ENCODE data around the gene KCNG2.

The KCNG2 gene

GRCh38 chr18:79764131-79764530 is 33.6 kb upstream of the KCNG2 start:
- intact Hi-C loops (cut with DNase I): no loop called here

GRCh38 chr18:79765491-79766245 is 32.1 kb upstream of the KCNG2 start:
- intact Hi-C loops (cut with DNase I): no loop called here
- DNase-seq: peak in 27 of 42 donors; percentile 13 to 67 (median 36)

More at GRCh38 chr18:79764131-79764530, 33.6 kb upstream of the KCNG2 start:
- peak in 4 of 42 donors; percentile 2 to 8 (median 5) for DNase-seq

- intact Hi-C loops (cut with DNase I): no loop called here
- peak in 36 of 42 donors; percentile 15 to 81 (median 49) for DNase-seq
Measured at GRCh38 chr18:79766308-79766707, 31.4 kb upstream of the KCNG2 start.

GRCh38 chr18:79768745-79769144 is 29.0 kb upstream of the KCNG2 start:
- DNase-seq: no peak
- intact Hi-C loops (cut with DNase I): no loop called here

GRCh38 chr18:79769698-79770500 is 27.8 kb upstream of the KCNG2 start:
- DNase-seq: peak in 7 of 42 donors; percentile 2 to 24 (median 13)
- intact Hi-C loops (cut with DNase I): no loop called here

- peak in 6 of 42 donors; percentile 1 to 18 (median 10) for DNase-seq
- intact Hi-C loops (cut with DNase I): no loop called here
Measured at GRCh38 chr18:79770501-79770815, 27.3 kb upstream of the KCNG2 start.

GRCh38 chr18:79770826-79771225 is 26.9 kb upstream of the KCNG2 start:
- peak in 2 of 42 donors; percentile 1 to 11 for DNase-seq
- intact Hi-C loops (cut with DNase I): no loop called here

- intact Hi-C loops (cut with DNase I): no loop called here
Measured at GRCh38 chr18:79771446-79772107, 26.2 kb upstream of the KCNG2 start.

GRCh38 chr18:79772108-79772864 is 25.5 kb upstream of the KCNG2 start:
- peak in 6 of 42 donors; percentile 4 to 24 (median 8) for DNase-seq
- intact Hi-C loops (cut with DNase I): no loop called here

More at GRCh38 chr18:79771446-79772107, 26.2 kb upstream of the KCNG2 start:
- peak in 5 of 42 donors; percentile 0 to 30 (median 5) for DNase-seq

- peak in 6 of 42 donors; percentile 1 to 19 (median 8) for DNase-seq
- intact Hi-C loops (cut with DNase I): no loop called here
Measured at GRCh38 chr18:79772865-79773696, 24.7 kb upstream of the KCNG2 start.

- intact Hi-C loops (cut with DNase I): no loop called here
- peak in 3 of 42 donors; percentile 7 to 24 (median 23) for DNase-seq
Measured at GRCh38 chr18:79774111-79774510, 23.6 kb upstream of the KCNG2 start.

- peak in 8 of 42 donors; percentile 2 to 30 (median 11) for DNase-seq
- intact Hi-C loops (cut with DNase I): no loop called here
Measured at GRCh38 chr18:79775441-79776221, 22.1 kb upstream of the KCNG2 start.

GRCh38 chr18:79776674-79777073 is 21.1 kb upstream of the KCNG2 start:
- intact Hi-C loops (cut with DNase I): no loop called here
- peak in 3 of 42 donors; percentile 1 to 6 (median 1) for DNase-seq

- DNase-seq: peak in 5 of 42 donors; percentile 10 to 26 (median 20)
Measured at GRCh38 chr18:79778291-79778791, 19.4 kb upstream of the KCNG2 start.

GRCh38 chr18:79779021-79779699 is 18.6 kb upstream of the KCNG2 start:
- intact Hi-C loops (cut with DNase I): no loop called here
- peak in 5 of 42 donors; percentile 3 to 28 (median 12) for DNase-seq

More at GRCh38 chr18:79778291-79778791, 19.4 kb upstream of the KCNG2 start:
- intact Hi-C loops (cut with DNase I): no loop called here

- DNase-seq: peak in 3 of 42 donors; percentile 18 to 27 (median 19)
- intact Hi-C loops (cut with DNase I): no loop called here
Measured at GRCh38 chr18:79779700-79780190, 18.0 kb upstream of the KCNG2 start.

Measured in head of caudate nucleus (tissue), 42 donors.